Uterus (tissue), 2 donors: ENCODE data around the gene ERC2.

Experiments used
- POLR2A ChIP-seq, 2 donors: fragments of 450-650 bp; IDR thresholded peaks; one replicate each; pipeline ENCODE4 v1.6.1; 2016; ENCODE audit warnings: antibody characterized with exemption in 2 of 2, mild to moderate bottlenecking in 1 of 2, moderate library complexity in 1 of 2
- TF ChIP-seq, protein P1 (sequence below), 4 experiments: fragments of 200-600 bp in 2 of 4; fragments of 450-650 bp in 2 of 4; sonication (generic) in 2 of 4; IDR thresholded peaks; one replicate each; pipeline ENCODE4 v1.5.1; 2016 to 2019; ENCODE audit warnings: antibody characterized with exemption in 4 of 4, mild to moderate bottlenecking in 2 of 4, moderate library complexity in 1 of 4

DNA sequence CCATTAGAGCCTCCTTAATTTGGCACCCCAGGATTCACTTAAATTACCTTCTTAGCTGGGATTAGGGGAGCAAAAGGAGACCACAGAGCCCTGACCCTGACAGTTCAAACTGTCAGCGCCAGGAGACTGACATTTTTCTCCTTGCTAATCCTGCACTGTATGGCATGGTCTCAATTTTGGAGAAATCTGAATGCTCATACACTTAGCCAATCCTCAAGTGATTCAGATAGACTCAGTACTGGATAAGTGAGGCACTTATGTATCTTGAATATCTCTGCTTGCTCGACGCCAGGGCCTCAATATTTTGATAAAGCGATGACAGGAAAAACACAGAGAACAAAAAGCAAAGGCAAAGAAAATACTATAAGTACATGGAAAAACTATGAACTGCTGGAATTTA lies 605.2 kb downstream of the ERC2 start:
- TF ChIP-seq, protein P1, sequence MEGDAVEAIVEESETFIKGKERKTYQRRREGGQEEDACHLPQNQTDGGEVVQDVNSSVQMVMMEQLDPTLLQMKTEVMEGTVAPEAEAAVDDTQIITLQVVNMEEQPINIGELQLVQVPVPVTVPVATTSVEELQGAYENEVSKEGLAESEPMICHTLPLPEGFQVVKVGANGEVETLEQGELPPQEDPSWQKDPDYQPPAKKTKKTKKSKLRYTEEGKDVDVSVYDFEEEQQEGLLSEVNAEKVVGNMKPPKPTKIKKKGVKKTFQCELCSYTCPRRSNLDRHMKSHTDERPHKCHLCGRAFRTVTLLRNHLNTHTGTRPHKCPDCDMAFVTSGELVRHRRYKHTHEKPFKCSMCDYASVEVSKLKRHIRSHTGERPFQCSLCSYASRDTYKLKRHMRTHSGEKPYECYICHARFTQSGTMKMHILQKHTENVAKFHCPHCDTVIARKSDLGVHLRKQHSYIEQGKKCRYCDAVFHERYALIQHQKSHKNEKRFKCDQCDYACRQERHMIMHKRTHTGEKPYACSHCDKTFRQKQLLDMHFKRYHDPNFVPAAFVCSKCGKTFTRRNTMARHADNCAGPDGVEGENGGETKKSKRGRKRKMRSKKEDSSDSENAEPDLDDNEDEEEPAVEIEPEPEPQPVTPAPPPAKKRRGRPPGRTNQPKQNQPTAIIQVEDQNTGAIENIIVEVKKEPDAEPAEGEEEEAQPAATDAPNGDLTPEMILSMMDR (IDR thresholded peaks at IDR 0.05) = no peak
- TF ChIP-seq POLR2A (IDR thresholded peaks at IDR 0.05) = no peak
